Panc1 (cell line): ENCODE data around the gene ODC1.

Experiments used
- POLR2AphosphoS5 ChIP-seq: IDR thresholded peaks from 2 replicates; pipeline ENCODE4 v1.6.1; 2012; ENCODE audit warnings: mild to moderate bottlenecking, low read depth, low read length, moderate library complexity
- TCF7L2 ChIP-seq: IDR thresholded peaks from 2 replicates; pipeline ENCODE4 v1.6.1; 2011; ENCODE audit warnings: mild to moderate bottlenecking, low read depth, low read length, inconsistent platforms
- TF ChIP-seq, protein P1 (sequence below): fragments of 450-650 bp; IDR thresholded peaks from 2 replicates; pipeline ENCODE4 v1.5.1; 2017; ENCODE audit warnings: mild to moderate bottlenecking

DNA sequence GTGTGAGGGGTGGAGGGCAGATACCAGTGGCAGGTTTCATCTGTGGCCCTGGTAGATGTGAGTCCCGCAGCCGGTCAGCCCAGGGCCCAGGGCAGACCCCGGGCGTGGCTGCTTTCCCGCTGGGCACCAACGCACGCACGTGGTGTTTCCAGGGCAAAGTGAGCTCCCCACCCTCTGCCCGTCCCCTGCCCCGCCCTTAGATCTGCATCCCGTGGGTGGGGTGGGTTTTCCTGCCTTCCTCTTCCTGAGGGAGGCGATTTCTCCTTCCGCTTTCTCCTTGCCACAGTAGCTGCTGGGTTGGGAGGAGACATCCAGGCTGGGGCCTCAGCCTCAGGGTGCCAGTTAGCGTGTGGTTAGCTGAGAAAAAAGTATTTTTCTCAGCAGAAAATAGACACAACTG lies 49.6 kb downstream of the ODC1 start:
- TF ChIP-seq POLR2AphosphoS5 (no peak), TCF7L2 (no peak)
- TF ChIP-seq, protein P1, sequence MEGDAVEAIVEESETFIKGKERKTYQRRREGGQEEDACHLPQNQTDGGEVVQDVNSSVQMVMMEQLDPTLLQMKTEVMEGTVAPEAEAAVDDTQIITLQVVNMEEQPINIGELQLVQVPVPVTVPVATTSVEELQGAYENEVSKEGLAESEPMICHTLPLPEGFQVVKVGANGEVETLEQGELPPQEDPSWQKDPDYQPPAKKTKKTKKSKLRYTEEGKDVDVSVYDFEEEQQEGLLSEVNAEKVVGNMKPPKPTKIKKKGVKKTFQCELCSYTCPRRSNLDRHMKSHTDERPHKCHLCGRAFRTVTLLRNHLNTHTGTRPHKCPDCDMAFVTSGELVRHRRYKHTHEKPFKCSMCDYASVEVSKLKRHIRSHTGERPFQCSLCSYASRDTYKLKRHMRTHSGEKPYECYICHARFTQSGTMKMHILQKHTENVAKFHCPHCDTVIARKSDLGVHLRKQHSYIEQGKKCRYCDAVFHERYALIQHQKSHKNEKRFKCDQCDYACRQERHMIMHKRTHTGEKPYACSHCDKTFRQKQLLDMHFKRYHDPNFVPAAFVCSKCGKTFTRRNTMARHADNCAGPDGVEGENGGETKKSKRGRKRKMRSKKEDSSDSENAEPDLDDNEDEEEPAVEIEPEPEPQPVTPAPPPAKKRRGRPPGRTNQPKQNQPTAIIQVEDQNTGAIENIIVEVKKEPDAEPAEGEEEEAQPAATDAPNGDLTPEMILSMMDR = no peak
